GM10847 (cell line): ENCODE results near the gene FBXL15.

ENCODE experiments used
- POLR2A ChIP-seq: IDR thresholded peaks from 2 replicates; pipeline ENCODE4 v1.6.1; 2011; ENCODE audit not compliant: insufficient read length; ENCODE audit errors: extremely low read depth

The FBXL15 gene

GRCh38 chr10:102451105-102451969 lies 30.7 kb downstream of the FBXL15 start, which contains the start of gene C10orf95:
C10orf95 (minus strand) TSS chr10:102451543; CDS start chr10:102451093, 450 bp downstream.
- no peak for TF ChIP-seq POLR2A

- TF ChIP-seq POLR2A: no peak
Observed at GRCh38 chr10:102452672-102453340, 32.2 kb downstream of the FBXL15 start.

GRCh38 chr10:102453502-102453901 lies 32.9 kb downstream of the FBXL15 start:
- no peak for TF ChIP-seq POLR2A

- TF ChIP-seq POLR2A: no peak
Observed at GRCh38 chr10:102455893-102456471, 35.3 kb downstream of the FBXL15 start.

GRCh38 chr10:102457591-102458150 lies 37.0 kb downstream of the FBXL15 start:
- TF ChIP-seq POLR2A: no peak

- no peak for TF ChIP-seq POLR2A
Observed at GRCh38 chr10:102458656-102459055, 38.0 kb downstream of the FBXL15 start.

DNA sequence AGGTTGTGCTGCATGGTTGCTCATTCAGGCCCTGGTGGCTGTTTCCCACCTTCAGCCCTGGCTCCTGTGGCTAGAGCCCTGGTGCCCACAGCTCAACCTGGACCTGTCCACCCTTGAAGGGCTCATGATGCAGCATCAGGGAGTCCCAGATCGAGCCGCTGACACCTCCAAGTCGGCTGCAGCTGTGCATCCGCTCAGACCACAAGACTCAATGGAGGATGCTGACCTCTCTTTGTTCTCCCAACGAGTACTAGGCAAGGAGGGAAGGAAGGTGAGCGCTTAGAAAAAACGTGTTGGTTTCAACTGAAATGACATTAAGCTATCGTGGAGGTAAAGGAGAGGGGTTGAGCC lies 40.2 kb downstream of the FBXL15 start:
- TF ChIP-seq POLR2A: no peak

- peak; percentile 31 for TF ChIP-seq POLR2A
Observed at GRCh38 chr10:102461187-102462054, 40.8 kb downstream of the FBXL15 start.

GRCh38 chr10:102462512-102463054 lies 41.9 kb downstream of the FBXL15 start:
- no peak for TF ChIP-seq POLR2A

GRCh38 chr10:102463983-102464382 lies 43.3 kb downstream of the FBXL15 start:
- no peak for TF ChIP-seq POLR2A

- no peak for TF ChIP-seq POLR2A
Observed at GRCh38 chr10:102465466-102465865, 44.8 kb downstream of the FBXL15 start.

- no peak for TF ChIP-seq POLR2A
Observed at GRCh38 chr10:102467318-102467717, 46.7 kb downstream of the FBXL15 start.

DNA sequence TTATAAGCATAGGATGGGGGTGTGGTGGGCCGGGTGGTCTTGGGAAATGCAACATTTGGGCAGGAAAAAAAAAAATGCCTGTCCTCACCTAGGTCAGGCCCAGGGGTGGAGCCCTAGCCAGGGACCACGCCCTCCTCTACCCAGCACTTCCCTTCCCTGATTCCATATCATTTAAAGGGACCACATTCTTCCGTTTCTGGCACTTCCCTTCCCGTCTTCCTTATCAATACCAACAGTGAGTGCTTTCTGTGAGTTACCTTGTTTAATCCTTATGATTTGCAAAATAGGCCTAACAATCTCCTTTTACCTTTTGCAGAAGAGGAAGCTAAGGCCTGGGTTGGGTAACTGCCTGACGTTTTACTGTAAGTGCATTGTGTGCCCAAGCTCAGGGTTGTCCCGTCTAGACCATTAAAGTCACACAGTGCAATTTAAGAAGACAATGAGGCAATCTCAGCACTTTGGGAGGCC lies 47.4 kb downstream of the FBXL15 start:
- TF ChIP-seq POLR2A: no peak

GRCh38 chr10:102468683-102469082 lies 48.0 kb downstream of the FBXL15 start:
- TF ChIP-seq POLR2A: no peak

DNA sequence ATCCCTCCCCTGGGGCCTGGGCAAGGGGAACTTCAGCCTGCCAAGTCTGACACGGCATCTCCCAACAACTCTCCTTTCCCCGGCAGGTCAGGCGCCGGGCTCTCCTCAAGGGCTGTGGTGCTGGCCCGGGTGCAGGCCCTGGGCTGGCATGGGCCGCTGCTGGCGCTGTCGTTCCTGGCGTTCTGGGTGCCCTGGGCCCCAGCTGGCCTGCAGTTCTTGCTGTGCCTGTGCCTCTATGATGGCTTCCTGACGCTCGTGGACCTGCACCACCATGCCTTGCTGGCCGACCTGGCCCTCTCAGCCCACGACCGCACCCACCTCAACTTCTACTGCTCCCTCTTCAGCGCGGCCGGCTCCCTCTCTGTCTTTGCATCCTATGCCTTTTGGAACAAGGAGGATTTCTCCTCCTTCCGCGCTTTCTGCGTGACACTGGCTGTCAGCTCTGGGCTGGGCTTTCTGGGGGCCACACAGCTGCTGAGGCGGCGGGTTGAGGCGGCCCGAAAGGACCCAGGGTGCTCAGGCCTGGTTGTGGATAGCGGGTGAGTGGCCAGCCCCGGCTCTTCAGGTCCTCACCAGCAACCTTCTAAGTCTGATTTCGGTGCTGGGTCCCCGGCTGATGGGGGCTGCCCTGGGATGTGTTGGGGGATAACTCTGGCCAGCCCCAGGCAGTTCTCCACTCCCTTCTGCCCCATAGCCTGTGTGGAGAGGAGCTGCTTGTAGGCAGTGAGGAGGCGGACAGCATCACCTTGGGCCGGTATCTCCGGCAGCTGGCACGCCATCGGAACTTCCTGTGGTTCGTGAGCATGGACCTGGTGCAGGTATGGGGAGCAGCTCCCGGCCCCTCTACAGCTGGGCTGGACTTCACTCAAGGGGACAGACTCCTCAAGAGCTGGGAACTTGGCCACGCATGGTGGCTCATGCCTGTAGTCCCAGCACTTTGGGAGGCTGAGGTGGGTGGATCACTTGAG lies 50.2 kb downstream of the FBXL15 start:
- TF ChIP-seq POLR2A: no peak
